GM18867 (cell line): ENCODE measurements around the gene SLC2A2.

Experiments
- ATAC-seq: cut with Tn5 transposase; IDR thresholded peaks from one replicate; pipeline ENCODE4 v1.9.1; 2021; ENCODE audit warnings: mild to moderate bottlenecking, moderate library complexity; ENCODE audit not compliant: unreplicated experiment

The SLC2A2 gene

DNA sequence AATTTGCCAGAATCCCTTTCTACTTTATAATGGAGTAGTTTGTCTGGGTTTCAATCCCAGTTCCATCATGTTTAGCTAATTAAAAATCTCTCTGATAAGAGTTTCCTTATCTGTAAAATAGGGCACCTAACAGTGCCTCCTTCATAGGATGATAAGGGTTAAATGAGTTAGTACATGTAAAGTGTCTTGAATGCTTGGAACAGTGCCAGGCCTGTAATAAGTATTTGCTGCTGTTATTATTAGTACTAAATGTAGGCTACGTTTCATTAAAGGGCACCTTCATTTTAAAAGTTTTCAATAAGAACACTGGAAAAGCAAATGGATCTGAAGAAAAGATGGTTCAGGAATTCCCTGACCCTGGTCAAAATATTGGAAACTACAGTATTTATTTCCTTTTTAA is 11.8 kb upstream of the SLC2A2 start:
- no peak for ATAC-seq

DNA sequence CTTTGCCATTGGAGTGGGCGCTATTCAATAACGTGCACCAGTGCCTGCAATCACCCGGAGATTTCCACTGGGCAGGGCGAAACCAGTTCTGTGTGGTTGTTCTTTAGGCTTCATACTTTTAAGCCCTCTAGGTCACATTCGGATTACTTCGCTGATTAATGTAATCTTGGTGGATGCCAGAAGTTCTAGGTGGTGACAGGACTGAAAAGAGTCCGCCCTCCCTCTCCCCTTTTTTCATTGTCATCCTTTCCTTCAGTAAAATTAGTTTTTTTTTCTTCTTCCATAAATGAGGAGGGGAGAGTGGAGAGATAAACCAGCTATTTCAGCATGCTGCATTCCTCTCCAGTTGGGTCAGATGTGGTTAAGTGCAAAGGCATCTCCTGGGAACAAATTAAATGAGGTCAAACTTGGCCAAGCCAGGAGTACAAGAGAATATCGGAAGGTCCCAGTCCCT is 2.3 kb upstream of the SLC2A2 start:
- no peak for ATAC-seq

DNA sequence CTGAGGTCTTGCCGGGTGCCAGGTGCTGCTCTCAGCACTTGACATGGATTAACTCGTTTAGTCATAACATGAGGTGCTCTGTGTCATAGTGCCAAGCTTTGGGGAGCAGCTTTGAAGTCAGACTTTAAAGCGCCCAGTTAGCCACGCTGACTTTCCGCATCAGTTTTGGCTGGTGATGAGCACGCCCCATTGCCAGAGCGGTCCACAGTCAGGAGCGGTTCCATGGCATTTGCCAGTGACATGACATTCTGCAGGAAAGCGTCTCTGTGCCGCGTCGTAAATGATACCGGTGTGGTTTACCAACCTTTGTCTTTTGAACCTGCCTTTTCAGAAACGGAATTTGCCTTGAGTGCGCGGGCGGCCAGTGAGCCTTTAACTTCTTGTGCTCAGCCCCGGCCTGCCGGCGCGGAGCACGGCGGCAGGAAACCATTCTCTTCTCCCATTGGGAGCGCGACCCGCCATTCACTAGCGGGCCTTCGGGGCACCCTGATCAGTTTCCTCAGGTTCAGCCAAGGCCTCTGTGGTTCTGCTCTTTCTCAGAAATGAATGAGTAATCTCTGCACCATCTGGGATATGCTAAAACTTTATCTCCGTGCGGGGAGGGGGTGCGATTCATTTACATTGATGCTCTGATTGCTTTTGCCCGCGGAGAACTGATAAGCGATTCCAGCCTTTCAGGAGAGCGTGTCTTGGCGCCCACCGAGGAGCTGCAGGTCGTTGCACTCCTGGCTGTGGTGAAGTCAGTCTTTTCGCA is 1.7 kb upstream of the SLC2A2 start:
- peak; percentile 68 for ATAC-seq

DNA sequence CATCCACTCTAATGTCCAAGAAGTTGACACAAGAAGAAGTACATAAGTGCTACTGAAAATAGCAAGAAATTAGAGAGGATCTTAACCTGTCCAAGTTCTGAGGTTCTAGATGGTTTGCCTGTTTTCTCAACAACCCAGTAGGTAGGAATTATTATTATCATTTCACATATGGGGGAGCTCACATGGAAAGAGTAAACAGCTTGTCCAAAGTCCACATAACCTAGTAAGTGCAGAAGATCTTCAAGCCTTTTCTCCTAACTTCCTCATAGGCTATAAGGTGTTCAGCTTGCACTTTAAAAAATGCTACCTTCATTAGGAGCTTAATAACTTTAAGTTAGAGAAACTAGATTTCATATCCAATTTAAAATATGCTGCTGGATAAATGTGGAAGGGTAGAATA is 3.0 kb downstream of the SLC2A2 start:
- no peak for ATAC-seq

DNA sequence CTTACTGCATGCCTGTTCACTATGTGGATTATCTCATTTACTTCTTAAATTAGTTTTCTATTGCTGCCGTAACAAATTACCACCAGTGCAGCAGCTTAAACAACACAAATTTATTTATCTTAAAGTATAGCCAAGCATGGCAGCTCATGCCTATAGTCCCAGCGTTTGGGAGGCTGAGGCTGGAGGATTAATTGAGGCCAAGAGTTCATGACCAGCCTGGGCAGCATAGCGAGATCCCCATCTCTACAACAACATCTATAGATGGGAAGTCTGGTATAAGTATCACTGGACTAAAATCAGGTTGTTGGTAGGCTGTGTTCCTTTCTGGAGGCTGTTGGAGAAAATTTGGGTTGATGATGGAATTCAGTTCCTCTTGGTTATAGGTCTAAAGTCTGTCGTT is 5.1 kb downstream of the SLC2A2 start:
- no peak for ATAC-seq

DNA sequence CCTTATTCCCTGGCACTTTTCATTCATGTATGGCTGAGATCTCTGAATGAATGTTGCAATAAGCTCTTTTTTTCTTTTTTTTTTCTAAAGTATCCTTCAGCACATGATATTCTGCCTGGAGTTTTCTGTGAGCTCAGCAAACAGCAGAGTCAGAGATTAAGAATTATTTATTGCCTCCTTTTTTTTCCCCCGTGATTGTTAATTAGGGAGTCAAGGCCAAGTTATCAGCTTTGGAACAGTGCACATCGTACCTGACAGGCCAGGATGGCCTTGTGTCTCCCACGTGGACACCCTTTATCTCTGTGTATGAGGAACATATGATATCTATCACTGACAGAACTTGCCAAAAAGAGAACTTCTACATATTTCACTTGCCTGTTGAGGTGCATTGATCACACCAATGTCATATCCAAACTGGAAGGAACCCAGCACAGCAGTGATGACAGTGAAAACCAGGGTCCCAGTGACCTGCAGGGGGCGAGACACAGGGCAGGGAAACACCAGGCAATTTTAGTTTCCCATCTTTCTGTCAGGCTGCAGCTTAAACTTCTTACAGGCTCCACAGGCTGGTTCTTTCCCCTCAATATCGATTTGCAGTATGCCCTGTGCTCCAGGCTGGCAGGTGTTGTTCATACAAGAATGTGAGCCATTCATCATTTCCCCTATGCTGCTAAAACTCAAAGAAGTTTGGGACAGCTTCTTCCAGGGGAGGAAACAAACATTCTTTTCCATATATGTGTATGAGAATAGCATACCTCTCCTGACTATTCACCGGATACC is 8.2 kb downstream of the SLC2A2 start:
- ATAC-seq = no peak

DNA sequence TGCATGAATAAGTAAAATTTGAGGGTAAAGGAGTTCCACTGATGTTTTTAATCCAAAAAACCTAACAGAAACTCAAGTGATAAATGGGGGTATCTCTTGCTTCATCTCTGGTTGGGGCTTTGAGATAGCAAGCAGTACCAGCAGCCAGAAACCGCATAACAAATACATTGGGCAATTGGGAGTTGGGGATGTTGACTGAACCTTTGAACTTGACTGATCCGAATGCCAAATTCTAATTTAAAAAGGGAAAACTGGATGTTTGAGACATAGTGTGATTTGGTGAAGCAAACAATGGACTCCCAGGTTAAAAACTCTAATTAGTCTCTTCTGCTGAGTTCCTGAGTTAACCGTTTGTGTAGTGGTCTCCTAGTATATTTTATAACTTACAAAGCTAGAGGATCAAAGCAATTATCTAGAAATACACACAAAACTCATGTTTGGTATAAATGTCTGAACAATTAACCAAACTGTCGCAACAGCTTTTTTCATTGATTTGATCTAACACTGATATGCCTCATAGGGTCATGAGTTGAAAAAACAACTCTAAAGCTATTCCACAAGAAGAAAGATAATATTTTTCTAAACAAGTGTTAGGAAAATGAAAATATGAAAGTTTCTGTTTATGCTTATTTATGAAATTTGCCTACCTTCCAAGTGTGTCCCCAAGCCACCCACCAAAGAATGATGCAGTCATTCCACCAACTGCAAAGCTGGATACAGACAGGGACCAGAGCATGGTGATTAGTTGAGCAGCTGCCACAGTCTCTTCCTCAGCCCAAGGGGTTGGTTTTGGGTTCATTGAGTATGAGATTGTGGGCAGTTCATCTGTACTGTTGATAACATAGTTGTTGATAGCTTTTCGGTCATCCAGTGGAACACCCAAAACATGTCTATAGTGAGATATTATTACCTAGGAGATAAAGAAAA is 12.4 kb downstream of the SLC2A2 start:
- no peak for ATAC-seq

DNA sequence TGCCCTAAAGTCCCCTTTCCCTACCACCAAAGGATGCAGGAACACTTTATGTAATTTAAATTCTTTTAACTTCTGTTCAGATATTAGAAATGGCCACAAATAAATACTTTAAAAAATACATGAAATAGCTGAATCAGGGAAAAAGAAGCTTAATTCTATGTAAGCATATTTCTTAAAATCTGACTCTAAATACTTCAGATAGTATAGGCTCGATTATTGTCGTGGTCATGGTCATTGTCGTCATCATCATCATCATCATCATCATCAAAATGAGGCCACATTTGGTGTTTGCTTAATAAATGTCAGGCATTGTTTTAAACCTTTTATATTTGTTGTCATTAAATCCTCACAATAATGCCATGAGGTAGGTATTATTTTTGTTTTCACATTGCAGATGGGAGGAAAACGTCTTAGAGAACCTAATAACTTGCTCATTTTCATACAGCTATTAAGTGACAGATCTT is 14.6 kb downstream of the SLC2A2 start:
- no peak for ATAC-seq

DNA sequence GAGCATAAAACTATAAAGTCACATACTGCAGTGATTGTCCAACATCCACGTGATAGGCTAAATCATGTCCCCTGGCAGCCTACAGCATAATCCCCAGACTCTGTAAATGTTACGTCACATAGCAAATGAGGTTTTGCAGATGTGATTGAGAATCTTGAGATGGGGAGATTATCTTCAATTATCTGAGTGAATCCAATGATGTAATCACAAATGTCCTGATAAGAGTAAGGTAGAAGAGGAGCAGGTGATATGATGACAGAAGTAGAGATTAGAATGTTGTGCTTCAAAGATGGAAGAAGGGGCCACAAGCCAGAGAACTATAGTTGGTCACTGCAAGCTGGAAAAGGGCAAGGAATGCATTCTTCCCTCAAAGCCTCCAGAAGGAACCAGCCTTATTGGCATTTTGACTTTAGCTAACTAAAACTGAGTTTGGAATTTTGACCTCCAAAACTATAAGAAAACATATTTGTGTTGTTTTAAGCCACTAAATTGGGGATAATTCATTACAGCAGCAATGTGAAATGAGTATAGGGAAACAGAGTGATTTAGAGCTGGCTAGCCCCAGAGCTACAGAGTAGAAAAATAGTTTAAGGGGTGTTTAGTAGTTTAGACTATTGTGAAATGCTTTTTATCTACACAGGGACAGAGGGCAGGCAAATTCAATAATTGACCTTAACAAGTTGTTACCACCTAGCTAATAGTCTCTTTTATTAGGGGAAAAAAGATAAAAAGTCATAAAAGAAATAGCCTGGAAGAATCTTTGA is 15.2 kb downstream of the SLC2A2 start:
- ATAC-seq = no peak

DNA sequence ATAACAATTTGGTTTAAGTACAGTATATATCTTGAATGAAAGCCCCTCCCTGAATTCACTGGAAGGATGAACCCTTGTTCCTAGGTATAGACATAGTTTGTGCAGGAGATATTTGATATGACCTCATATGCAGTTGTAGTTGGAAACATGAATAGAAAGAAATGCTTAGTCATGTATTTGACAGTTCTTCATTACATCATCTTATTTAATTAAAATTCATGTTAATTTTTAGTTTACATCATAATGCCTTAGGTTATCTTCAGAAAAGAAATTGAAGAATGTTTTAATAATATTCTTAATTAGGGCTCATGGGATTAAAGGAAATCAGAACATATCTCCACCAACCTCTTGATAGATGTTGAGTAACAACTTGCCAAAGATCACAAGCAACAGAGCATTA is 19.2 kb downstream of the SLC2A2 start:
- ATAC-seq = no peak

DNA sequence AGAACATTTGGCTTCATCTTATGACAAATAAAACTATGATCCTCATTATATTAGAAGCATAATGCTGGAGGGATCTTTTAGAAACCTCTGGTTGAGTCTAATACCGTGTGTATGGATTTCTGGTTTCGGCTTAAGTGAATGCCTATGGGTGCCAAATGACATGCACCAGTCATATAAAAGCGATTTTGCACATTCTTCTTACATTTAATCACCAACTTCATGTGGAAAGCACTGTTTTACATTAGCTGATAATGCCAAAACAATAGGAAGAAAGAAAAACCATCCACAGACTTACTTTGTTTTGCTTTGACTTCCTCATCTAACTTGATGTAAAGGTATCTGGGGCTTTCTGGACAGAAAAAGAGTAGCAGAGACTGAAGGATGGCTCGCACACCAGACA is 20.9 kb downstream of the SLC2A2 start:
- ATAC-seq = no peak

DNA sequence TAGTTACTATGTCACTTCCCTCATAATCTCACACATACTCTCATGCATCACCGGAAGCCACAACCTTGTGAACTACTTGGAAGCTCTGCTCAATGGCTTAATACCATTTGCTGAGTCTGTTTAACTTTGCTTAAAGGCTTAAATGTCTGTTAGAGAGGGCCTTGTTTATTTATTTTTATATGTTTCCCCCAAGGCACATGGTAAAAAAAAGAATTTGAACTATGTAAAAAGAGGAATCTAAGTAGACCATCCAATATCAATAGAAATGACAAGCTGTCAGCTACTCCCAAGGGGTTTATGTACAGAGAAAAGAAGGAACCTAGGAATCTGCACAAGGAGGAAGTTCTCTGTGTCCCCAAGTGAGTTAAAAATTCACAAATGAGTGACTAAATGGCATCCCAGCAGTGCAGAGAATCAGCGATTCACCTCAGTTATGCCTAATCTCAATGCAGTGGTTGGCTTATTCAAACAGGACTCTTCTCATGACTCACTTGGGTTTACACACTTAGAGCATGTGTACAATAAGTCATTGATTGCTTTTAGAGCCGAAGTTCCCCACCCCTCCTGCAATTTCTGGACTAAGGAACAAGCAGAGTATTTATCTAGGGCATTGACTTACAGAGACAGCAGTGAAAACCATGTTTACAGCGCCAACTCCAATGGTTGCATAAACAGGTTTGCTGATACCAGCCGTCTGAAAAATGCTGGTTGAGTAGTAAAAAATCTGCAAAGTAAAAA is 24.4 kb downstream of the SLC2A2 start:
- ATAC-seq = no peak

DNA sequence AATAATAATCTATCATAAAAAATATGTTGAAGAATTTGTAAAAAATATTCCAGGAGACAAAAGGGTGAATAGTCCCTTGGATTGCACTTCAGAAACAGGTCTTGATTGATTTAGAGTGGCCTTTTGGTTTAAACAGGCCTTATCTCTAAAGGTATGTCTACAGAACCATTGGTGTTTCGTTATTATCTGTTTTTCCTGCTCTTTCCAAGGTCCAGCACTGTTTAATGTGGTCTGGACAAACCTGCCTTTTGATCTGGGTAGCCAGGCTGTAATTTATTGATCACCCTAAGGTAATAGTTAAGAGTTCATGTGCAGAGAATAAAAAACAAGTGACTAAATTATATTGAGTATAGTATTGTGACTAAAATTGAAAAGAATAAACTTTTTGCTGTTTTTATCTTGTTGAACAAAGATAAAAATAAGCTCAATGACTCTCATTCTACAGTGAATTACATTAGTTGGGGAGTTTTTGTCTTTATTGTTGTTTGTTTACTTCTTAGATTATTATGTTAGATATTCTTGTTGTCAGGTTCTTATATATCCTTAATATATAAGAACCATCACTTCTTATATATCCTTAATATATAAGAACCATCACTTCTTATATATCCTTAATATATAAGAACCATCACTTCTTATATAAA is 25.1 kb downstream of the SLC2A2 start:
- ATAC-seq = no peak

DNA sequence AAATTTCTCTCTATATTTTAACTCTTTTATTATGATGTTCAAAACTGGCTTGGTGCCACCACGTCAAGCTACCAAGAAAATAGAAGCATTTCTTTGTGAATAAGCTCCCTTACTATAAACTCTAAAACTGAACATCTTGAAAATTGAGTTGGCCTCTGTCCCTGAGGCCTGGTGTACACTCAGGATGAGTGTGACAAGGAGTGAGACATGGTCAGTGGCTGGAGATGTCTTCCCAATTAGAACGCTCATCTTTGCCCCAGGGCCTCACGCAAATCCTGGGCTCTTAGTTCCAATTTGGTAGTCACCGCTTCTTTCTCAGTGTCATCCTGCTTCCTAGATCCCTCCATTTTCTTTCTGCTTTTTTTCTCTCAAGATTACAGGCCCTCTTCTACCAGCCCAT is 26.2 kb downstream of the SLC2A2 start:
- ATAC-seq = no peak

DNA sequence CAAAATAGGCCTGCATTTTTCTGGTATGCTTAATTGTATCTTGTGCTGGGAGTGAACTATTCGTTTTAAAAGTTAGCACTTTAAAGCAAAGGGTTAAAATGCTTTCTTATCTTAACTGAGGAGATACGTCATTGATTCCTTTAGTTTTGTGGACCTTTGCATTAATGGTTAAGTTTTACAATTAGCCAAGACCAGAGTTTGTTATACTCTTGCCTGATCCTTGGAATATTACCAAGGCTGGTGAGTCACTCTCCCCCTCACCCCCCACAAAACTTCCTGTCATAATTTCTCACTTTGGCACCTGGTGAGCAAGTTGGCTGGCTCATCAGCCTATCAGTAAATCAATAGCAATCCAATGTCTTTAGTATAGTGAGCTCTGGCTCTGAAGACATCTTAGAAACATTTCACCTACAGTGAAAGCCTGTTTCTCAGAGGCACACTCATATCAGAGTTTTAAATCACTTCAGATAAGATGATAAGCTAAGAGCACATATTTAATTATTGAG is 26.7 kb downstream of the SLC2A2 start:
- ATAC-seq = no peak

DNA sequence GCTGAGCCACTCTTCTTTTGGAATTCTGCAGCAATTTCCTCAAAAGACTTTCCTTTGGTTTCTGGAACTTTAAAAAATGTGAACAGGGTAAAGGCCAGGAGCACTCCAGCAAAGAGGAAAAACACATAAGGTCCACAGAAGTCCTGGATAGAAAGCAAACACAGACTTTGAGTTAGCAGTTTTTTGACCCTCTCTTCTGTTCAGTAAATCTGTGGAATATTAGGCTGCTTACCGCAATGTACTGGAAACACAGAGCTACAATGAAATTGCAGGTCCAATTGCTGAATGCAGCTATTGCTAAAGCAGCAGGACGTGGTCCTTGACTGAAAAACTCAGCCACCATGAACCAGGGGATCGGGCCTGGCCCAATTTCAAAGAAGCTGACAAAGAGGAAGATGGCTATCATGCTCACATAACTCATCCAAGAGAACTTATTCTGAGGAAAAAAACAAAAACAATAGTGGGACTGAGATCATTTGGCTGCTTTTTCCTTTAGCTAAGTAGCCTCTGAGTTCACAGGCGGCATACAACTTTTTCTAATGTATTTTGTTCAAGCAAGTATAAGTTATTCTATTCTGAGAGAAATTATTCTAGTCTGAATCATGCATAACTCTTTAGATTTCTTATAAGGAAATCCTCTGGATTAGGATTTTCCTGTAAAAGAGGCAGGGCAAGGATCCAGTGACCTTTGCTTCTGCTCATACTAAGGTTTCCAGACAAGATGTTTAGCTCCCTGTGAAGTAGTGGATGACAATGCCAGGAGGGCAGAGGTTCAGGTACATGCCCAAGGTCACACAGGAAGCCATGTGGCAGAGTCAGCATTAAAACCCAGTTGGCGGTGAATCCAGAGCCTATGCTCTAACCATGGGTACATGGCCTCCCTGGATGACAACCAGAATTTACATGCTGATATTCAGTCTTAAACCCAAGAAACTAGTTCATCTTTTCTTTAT is 28.3 kb downstream of the SLC2A2 start:
- ATAC-seq = no peak

DNA sequence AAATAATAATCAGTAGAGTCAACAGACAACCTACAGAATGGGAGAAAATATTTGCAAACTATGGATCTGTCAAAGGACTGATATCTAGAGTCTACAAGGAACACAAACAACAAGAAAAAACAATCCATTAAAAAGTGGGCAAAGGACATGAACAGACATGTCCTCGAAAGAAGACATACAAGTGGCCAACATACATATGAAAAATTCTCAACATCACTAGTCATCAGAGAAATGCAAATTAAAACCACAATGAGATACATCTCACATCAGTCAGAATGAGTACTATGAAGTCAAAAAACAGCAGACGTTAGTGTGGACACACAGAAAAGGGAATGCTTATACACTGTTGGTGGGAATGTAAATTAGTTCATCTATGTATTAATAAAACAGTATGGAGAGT is 33.7 kb downstream of the SLC2A2 start:
- no peak for ATAC-seq

DNA sequence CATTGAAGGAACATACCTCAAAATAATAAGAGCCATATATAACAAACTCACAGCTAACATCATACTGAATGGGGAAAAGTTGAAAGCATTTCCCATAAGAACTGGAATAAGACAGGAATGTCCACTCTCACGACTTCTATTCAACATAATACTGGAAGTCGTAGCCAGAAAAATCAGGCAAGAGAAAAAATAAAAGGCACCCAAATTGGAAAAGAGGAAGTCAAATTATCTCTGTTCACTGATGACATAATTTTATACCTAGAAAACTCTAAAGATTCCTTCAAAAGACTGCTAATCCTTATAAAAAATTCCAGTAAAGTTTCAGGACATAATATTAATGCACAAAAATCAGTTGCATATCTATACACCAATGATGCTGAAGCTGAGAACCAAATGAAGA is 34.9 kb downstream of the SLC2A2 start:
- no peak for ATAC-seq
